NCI-H2081 treated with DMSO at 0.1 percent for 48 hours (cell line): ENCODE measurements around the gene SLK.

ENCODE experiments used
- DNase-seq: peaks from one replicate; lab custom pipeline; 2025; lab: John Stamatoyannopoulos, UW

SLK gene

GRCh38 chr10:104054430-104054829, 87.5 kb downstream of the SLK start:
- DNase-seq: no peak

GRCh38 chr10:104056619-104057273, 89.8 kb downstream of the SLK start:
- DNase-seq: no peak

GRCh38 chr10:104057717-104058116, 90.8 kb downstream of the SLK start:
- no peak for DNase-seq

DNA sequence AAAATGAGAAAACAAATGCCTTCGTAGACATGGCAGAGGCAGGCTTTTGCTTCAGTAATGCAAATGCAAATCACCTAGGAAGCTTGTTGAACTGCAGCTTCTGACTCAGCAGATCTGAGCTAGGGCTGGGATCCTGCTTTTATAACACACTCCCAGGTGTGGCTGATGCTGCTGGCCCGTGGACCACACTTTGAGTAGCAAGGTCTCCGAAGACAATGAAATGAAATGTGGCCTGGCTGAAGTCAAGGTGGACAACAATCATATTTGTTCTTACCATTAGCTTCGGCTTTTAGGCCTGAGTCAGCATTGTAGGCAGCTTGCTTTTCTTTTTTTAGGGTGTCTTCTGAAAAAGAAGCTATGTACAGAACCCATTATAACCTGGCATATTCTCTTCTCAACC, 92.4 kb downstream of the SLK start:
- DNase-seq: no peak

DNA sequence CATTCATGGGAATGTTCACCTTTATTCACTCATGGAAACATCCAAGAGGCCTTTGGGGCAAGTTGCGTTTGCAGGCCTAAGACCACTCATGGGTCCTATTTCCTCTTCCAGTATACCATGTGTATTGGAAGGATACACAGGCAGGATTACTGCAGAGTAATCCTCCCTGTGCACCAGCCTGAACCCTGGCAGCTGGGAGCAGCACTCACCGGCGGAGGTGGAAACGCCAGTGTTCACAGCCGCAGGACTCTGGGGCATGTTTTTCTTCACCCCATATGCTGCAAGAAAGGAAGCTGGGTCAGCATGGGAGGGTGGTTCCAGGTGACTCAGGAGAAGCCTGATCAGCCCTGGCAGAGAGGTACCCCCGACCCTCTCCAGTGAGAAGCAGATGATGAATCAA, 94.3 kb downstream of the SLK start:
- DNase-seq: no peak

GRCh38 chr10:104065748-104066147, 98.8 kb downstream of the SLK start:
- no peak for DNase-seq

GRCh38 chr10:104066945-104067344, 100.0 kb downstream of the SLK start:
- no peak for DNase-seq

- DNase-seq: no peak
Measured at GRCh38 chr10:104067525-104067924, 100.6 kb downstream of the SLK start.

DNA sequence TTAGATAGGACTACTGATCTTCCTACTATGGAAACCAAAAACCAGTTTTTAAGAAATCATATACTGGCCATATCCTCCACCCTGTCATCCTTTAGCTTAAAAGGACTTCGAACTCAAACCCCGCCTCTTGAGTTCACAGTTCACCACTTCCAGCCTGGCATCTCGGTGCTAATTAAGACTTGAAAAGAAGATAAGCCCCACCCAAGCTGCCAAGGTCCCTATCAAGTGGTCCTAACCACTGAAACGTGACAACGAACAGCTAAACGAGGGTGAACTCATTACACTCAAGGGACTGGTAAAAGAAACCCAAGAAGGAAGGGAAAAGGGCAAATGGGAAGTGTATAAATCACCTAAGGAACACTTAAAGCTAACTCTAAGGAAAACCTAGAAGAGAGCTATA, 102.7 kb downstream of the SLK start:
- no peak for DNase-seq

DNA sequence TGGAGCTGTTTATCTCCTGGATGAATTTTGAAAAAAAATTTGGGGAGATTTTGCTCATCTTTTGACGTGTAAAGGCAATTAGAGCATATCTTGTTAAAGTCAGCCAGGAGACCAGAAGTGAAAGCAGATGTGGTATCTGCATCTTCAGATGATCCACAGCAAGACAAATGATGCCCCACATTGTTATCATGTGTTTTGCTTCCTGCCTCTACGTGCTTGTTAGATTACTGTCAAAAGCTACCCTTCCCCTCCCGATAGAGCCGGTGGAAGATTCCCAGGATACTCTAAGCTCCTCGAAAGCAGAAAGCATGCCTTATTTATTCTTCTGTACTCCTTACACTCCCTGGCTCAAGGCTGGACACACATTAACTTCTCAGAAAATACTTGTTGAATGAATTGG, 105.8 kb downstream of the SLK start:
- no peak for DNase-seq

- no peak for DNase-seq
Measured at GRCh38 chr10:104074505-104074904, 107.6 kb downstream of the SLK start.

GRCh38 chr10:104076743-104077160, 109.8 kb downstream of the SLK start:
- DNase-seq: peak; percentile 65

GRCh38 chr10:104077247-104077646, 110.3 kb downstream of the SLK start:
- no peak for DNase-seq

- DNase-seq: no peak
Measured at GRCh38 chr10:104077663-104078151, 110.8 kb downstream of the SLK start.
